Ishikawa (cell line): Measurements from ENCODE around the gene MMP17.

Experiments
- CEBPB ChIP-seq: IDR thresholded peaks from 2 replicates; pipeline ENCODE4 v1.6.1; 2012
- CREB1 ChIP-seq: IDR thresholded peaks from 2 replicates; pipeline ENCODE4 v1.6.1; 2012; ENCODE audit warnings: low read depth
- EGR1 ChIP-seq: IDR thresholded peaks from 2 replicates; pipeline ENCODE4 v1.6.1; 2012
- EP300 ChIP-seq: IDR thresholded peaks from 2 replicates; pipeline ENCODE4 v1.6.1; 2012; ENCODE audit warnings: borderline replicate concordance
- FOXM1 ChIP-seq: IDR thresholded peaks from 2 replicates; pipeline ENCODE4 v1.6.1; 2012; ENCODE audit warnings: low read depth, borderline replicate concordance
- NFIC ChIP-seq: IDR thresholded peaks from 2 replicates; pipeline ENCODE4 v1.6.1; 2012
- RAD21 ChIP-seq: IDR thresholded peaks from 2 replicates; pipeline ENCODE4 v1.6.1; 2012; ENCODE audit warnings: low read depth
- TAF1 ChIP-seq: IDR thresholded peaks from 2 replicates; pipeline ENCODE4 v1.6.1; 2012; ENCODE audit warnings: low read depth, mild to moderate bottlenecking
- TCF12 ChIP-seq: IDR thresholded peaks from 2 replicates; pipeline ENCODE4 v1.6.1; 2012; ENCODE audit warnings: low read depth
- YY1 ChIP-seq: IDR thresholded peaks from 2 replicates; pipeline ENCODE4 v1.6.1; 2012; ENCODE audit warnings: low read depth
- ZBTB7A ChIP-seq: IDR thresholded peaks from 2 replicates; pipeline ENCODE4 v1.6.1; 2012; ENCODE audit warnings: low read depth
- TF ChIP-seq, protein P1 (sequence below): IDR thresholded peaks from 2 replicates; pipeline ENCODE4 v1.6.1; 2012
- TF ChIP-seq, protein P2 (sequence below): IDR thresholded peaks from 2 replicates; pipeline ENCODE4 v1.6.1; 2012; ENCODE audit warnings: low read depth, mild to moderate bottlenecking

DNA sequence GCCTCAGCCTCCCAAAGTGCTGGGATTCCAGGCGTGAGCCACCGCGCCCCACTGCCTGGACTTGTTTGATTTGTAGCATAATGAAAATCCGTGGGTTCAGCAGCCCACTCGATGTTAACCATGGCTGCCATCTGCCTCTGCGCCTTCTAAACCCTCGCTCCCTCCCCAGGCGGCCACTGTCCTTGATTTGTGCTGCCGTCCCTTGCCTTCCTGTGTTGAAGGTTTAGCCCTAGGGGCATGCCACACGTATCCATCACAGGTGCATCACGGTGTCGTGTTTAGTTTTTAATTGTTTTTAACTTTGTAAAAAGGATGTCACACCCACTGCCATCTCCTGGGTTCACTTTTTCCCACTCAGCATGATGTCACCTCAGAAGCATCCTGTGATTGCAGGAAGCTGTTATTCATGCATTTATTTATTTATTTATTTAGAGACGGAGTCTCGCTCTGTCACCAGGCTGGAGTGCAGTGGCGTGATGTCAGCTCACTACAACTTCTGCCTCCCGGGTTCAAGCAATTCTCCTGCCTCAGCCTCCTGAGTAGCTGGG is 41.8 kb downstream of the MMP17 start:
- TF ChIP-seq CEBPB (no peak), RAD21 (no peak), YY1 (no peak), EGR1 (no peak), TCF12 (no peak), FOXM1 (no peak), EP300 (no peak), NFIC (no peak), TAF1 (no peak), CREB1 (no peak), ZBTB7A (no peak)
- TF ChIP-seq, protein P1, sequence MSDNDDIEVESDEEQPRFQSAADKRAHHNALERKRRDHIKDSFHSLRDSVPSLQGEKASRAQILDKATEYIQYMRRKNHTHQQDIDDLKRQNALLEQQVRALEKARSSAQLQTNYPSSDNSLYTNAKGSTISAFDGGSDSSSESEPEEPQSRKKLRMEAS = no peak
- TF ChIP-seq, protein P2, sequence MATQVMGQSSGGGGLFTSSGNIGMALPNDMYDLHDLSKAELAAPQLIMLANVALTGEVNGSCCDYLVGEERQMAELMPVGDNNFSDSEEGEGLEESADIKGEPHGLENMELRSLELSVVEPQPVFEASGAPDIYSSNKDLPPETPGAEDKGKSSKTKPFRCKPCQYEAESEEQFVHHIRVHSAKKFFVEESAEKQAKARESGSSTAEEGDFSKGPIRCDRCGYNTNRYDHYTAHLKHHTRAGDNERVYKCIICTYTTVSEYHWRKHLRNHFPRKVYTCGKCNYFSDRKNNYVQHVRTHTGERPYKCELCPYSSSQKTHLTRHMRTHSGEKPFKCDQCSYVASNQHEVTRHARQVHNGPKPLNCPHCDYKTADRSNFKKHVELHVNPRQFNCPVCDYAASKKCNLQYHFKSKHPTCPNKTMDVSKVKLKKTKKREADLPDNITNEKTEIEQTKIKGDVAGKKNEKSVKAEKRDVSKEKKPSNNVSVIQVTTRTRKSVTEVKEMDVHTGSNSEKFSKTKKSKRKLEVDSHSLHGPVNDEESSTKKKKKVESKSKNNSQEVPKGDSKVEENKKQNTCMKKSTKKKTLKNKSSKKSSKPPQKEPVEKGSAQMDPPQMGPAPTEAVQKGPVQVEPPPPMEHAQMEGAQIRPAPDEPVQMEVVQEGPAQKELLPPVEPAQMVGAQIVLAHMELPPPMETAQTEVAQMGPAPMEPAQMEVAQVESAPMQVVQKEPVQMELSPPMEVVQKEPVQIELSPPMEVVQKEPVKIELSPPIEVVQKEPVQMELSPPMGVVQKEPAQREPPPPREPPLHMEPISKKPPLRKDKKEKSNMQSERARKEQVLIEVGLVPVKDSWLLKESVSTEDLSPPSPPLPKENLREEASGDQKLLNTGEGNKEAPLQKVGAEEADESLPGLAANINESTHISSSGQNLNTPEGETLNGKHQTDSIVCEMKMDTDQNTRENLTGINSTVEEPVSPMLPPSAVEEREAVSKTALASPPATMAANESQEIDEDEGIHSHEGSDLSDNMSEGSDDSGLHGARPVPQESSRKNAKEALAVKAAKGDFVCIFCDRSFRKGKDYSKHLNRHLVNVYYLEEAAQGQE = no peak
